Breast epithelium (tissue), 4 donors: ENCODE results near the gene UBALD1. TPM values are rescaled to one million over a fixed set of nuclear protein-coding genes. Genes with fewer than 3 reads are reported as not detected.
A peak's percentile ranks its signal among the peaks of the same experiment; 100 is the strongest.

Experiments used
- DNase-seq, 2 donors: peaks; one replicate each; pipeline ENCODE4 v3.0.0-alpha.2; 2019; ENCODE audit warnings: low spot score in 2 of 2
- H3K27ac ChIP-seq, 2 donors: fragments of 200-600 bp; sonication (generic) in 1 of 2; one replicate each; pipeline ENCODE4 v1.5.1; 2016 to 2019; ENCODE audit warnings: mild to moderate bottlenecking in 1 of 2
- H3K27me3 ChIP-seq, 2 donors: fragments of 200-600 bp; sonication (generic) in 1 of 2; one replicate each; pipeline versions ENCODE4 v1.5.1 to v1.6.0; 2017 to 2019; ENCODE audit warnings: control low read depth in 1 of 2, mild to moderate bottlenecking in 1 of 2
- H3K36me3 ChIP-seq: fragments of 200-600 bp; one replicate; pipeline ENCODE4 v1.5.1; 2019
- H3K4me1 ChIP-seq, 2 donors: fragments of 200-600 bp; sonication (generic); one replicate each; pipeline ENCODE4 v1.5.1; 2016 to 2019; ENCODE audit warnings: control low read depth in 1 of 2
- H3K4me3 ChIP-seq, 3 donors: fragments of 200-600 bp; sonication (generic); 1 replicate in 2 of 3; 2 replicates in 1 of 3; pipeline ENCODE4 v1.5.1; 2016 to 2019; ENCODE audit warnings: mild to moderate bottlenecking in 3 of 3, moderate library complexity in 2 of 3
- H3K9me3 ChIP-seq, 2 donors: fragments of 200-600 bp; sonication (generic) in 1 of 2; one replicate each; pipeline ENCODE4 v1.5.1; 2016 to 2019; ENCODE audit warnings: control low read depth in 1 of 2
- POLR2A ChIP-seq: fragments of 450-650 bp; IDR thresholded peaks from one replicate; pipeline ENCODE4 v1.6.1; 2016; ENCODE audit warnings: antibody characterized with exemption, mild to moderate bottlenecking, moderate library complexity
- POLR2AphosphoS5 ChIP-seq, 3 donors: sonication (generic); formaldehyde crosslinking; IDR thresholded peaks; one replicate each; pipeline ENCODE4 v1.6.1; 2017; ENCODE audit warnings: antibody characterized with exemption in 3 of 3
- intact Hi-C: fragments of 100-400 bp; cut with DNase I; formaldehyde crosslinking; loops from one replicate; pipeline ENCODE4 v1.15.1; 2023; ENCODE audit warnings: low total_unique reads
- total RNA-seq, 3 donors: library from RNA; depleted of rRNA; stranded (reverse); fragments of >200 nt; gene quantifications; one replicate each; pipeline ENCODE4 v1.1.0, GENCODE V29; 2016
- TF ChIP-seq, protein P1 (sequence below), 3 donors: fragments of 450-650 bp; IDR thresholded peaks; one replicate each; pipeline ENCODE4 v1.5.1; 2016 to 2017; ENCODE audit warnings: antibody characterized with exemption in 3 of 3, mild to moderate bottlenecking in 3 of 3, moderate library complexity in 3 of 3

Gene UBALD1
- total RNA-seq, result 10 to 100 TPM in 1 of 3 donors, 1 to 10 TPM in 2; 5.8 to 11.3 (median 7.2) TPM

DNA sequence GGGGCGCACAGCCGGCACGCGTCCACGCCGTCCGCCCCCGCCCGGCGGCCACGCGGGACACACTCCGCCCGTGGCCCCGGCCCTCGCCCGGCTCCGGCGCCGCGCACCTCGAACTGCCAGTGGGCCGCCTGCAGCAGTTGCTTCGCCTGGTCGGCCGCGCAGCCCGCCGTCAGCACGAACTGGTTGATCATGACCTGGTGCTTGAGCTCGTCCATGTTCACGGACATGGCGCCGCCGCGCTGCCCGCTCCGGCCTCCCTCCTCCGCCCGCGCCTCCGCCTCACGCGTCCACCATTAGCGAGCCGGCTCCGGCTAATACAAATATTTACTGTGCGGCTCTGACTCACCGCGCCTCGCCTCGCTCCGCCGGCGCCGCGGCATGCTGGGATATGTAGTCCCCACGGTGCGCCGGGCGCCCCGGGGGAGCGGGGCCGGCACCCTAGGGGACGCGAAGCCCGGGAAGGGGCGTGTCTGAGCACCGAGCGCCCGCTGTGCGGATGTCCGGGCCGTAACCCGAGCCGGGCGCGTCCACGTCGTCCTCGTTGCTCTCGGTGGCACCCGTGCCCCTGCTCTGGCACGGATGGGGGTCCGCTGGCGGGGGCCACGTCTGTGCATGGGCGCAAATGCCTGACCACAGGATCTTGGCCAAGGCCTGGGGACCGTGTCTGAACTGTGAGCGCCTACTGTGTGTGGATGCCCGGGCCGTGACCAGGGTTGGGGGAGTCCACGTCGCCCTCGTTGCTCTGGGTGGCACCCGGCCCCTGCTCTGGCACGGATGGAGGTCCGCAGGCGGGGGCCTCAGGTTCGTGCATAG is at the start of gene UBALD1:
Gene UBALD1 (minus strand): TSS at position 318 of the 813 bp plus-strand sequence. CDS start 91 bp downstream, at position 227.
- Histone ChIP-seq H3K9me3 (no peaks in the 10 kb centered on the region), H3K4me1 (peaks cover 18 to 23% of the 10 kb centered on the region in 2 donors), H3K27me3 (no peaks in the 10 kb centered on the region), H3K27ac (peak within 1 kb of the TSS; percentile 97 to 98), H3K4me3 (peak within 1 kb of the TSS; percentile 91 to 95 (median 91)), H3K36me3 (no peaks in the 10 kb centered on the region)
- peak; percentile 84 for DNase-seq
- TF ChIP-seq, protein P1, sequence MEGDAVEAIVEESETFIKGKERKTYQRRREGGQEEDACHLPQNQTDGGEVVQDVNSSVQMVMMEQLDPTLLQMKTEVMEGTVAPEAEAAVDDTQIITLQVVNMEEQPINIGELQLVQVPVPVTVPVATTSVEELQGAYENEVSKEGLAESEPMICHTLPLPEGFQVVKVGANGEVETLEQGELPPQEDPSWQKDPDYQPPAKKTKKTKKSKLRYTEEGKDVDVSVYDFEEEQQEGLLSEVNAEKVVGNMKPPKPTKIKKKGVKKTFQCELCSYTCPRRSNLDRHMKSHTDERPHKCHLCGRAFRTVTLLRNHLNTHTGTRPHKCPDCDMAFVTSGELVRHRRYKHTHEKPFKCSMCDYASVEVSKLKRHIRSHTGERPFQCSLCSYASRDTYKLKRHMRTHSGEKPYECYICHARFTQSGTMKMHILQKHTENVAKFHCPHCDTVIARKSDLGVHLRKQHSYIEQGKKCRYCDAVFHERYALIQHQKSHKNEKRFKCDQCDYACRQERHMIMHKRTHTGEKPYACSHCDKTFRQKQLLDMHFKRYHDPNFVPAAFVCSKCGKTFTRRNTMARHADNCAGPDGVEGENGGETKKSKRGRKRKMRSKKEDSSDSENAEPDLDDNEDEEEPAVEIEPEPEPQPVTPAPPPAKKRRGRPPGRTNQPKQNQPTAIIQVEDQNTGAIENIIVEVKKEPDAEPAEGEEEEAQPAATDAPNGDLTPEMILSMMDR (IDR thresholded peaks at IDR 0.05), result no peak
- TF ChIP-seq POLR2AphosphoS5 (IDR thresholded peaks at IDR 0.05) (peak; percentile 83 to 97 (median 88)), POLR2A (peak; percentile 85)
- intact Hi-C loops, result no loop called here

DNA sequence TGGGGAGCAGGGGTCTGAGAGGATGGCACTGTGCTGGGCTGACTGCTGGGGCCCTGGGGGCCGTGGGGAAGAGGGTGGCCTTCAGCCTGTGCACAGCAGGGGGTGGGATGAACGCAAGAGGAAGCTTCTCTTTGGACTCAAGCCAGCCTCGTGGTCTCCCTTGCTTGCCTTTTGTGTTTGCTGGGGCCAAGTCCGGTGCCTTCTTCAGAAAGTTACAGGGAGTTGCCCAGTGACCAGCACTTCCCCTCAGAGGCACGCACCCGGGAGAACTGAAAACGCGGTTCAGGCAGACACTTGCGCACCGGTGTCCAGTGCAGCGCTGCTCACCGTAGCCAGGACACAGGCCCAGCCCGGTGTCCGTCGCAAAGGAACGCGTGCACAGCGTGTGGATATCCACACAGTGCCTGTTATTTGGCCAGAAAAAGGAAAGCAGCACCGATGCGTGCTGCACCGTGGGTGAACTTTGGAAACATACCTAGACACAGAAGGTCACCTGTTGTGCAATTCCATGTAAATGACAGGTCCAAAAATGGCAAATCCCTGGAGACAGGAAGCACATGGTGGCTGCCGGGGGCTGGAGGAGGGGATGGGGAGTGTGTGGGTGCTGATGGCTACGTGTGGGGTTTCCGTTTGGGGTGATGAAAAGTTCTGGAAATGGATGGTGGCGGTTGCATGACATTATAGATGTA is 49.2 kb upstream of the UBALD1 start:
- H3K9me3 ChIP-seq, result no peaks in the 10 kb centered on the region
- no peak overlapping the region for H3K4me3 ChIP-seq
- H3K4me1 ChIP-seq, result peaks cover 0 to 15% of the 10 kb centered on the region in 2 donors
- no peak for DNase-seq
- no peaks in the 10 kb centered on the region for H3K27me3 ChIP-seq
- H3K36me3 ChIP-seq, result no peaks in the 10 kb centered on the region
- TF ChIP-seq POLR2AphosphoS5 (IDR thresholded peaks at IDR 0.05) (no peak), POLR2A (no peak)
- TF ChIP-seq, protein P1 (IDR thresholded peaks at IDR 0.05), result no peak
- H3K27ac ChIP-seq, result peak overlapping the region in 1 of 2 donors; percentile 52
- intact Hi-C loops, result no loop called here

- intact Hi-C loops, result no loop called here
- Histone ChIP-seq H3K27ac (peak overlapping the region in 1 of 2 donors; percentile 52), H3K4me1 (peaks cover 0 to 15% of the 10 kb centered on the region in 2 donors), H3K4me3 (no peak overlapping the region), H3K36me3 (no peaks in the 10 kb centered on the region), H3K27me3 (no peaks in the 10 kb centered on the region), H3K9me3 (no peaks in the 10 kb centered on the region)
- DNase-seq, result no peak
- TF ChIP-seq POLR2A, result no peak
- no peak for TF ChIP-seq POLR2AphosphoS5 (IDR thresholded peaks at IDR 0.05)
- TF ChIP-seq, protein P1 (IDR thresholded peaks at IDR 0.05), result no peak
These were observed 48.7 kb upstream of the UBALD1 start for GRCh38 chr16:4663465-4663776.

GRCh38 chr16:4661661-4662060 is 47.0 kb upstream of the UBALD1 start:
- TF ChIP-seq POLR2AphosphoS5 (IDR thresholded peaks at IDR 0.05) (no peak), POLR2A (no peak)
- TF ChIP-seq, protein P1 (IDR thresholded peaks at IDR 0.05), result no peak
- Histone ChIP-seq H3K27ac (peak overlapping the region in 1 of 2 donors; percentile 3), H3K36me3 (no peaks in the 10 kb centered on the region)

DNA sequence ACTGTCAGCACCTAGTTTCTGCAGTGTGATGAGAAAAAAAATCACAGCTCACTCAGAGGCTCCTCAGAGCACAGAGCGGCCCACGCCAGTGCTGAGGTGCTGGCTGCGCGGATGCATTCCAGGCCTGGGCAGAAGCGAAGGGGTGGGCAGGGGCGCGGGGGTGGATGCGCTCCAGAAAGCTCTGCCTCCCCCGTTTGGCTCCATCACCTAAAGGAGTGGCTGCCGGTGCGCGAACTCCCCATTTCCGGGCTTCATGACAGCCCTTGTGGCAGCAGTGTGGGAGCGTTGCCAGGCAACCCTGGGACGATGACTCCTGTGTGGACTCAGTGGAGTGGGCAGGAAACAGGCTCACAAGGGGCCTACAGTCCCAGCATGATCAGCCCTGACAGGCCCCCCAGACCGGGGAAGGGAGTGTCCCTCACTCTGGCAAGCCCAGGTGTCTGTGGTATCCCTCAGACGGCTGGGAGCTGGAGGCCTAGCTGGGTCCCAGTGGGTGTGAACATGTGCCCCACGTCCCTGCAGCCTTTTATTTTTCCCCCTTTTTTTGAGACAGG is 45.8 kb upstream of the UBALD1 start:
- Histone ChIP-seq H3K4me3 (no peak overlapping the region), H3K4me1 (peaks cover 0 to 15% of the 10 kb centered on the region in 2 donors), H3K36me3 (no peaks in the 10 kb centered on the region), H3K27ac (peak overlapping the region in 1 of 2 donors; percentile 38), H3K27me3 (no peaks in the 10 kb centered on the region), H3K9me3 (no peaks in the 10 kb centered on the region)
- peak in 1 of 2 donors; percentile 48 for DNase-seq
- TF ChIP-seq POLR2AphosphoS5 (IDR thresholded peaks at IDR 0.05) (no peak), POLR2A (no peak)
- TF ChIP-seq, protein P1 (IDR thresholded peaks at IDR 0.05), result no peak
- intact Hi-C loops, result no loop called here

More at GRCh38 chr16:4661661-4662060, 47.0 kb upstream of the UBALD1 start:
- intact Hi-C loops, result no loop called here
- H3K27me3 ChIP-seq, result no peaks in the 10 kb centered on the region
- H3K4me1 ChIP-seq, result peaks cover 0 to 15% of the 10 kb centered on the region in 2 donors
- no peaks in the 10 kb centered on the region for H3K9me3 ChIP-seq
- no peak for DNase-seq
- H3K4me3 ChIP-seq, result no peak overlapping the region
